SK-N-SH (cell line): ENCODE data around the gene SC5D. TPM values are rescaled to one million over a fixed set of nuclear protein-coding genes. Genes with fewer than 3 reads are reported as not detected.

Experiments used
- CTCF ChIA-PET: fragments of 300-600, 350-600 bp; formaldehyde crosslinking; extraction: SDS; loops from one replicate; lab custom pipeline; 2021; lab: Yijun Ruan, JAX
- POLR2A ChIA-PET: fragments of 350-600 bp; sonication (Branson Sonifier 250); formaldehyde crosslinking; extraction: SDS; loops from one replicate; lab custom pipeline; 2020; ENCODE audit warnings: antibody characterized with exemption, inconsistent platforms; lab: Yijun Ruan, JAX
- DNase-seq: peaks from one replicate; pipeline ENCODE4 v3.0.0; 2012
- H2AFZ ChIP-seq: fragments of 200-600 bp; sonication (generic); 2 replicates; pipeline ENCODE4 v1.8.1; 2016; ENCODE audit warnings: antibody characterized with exemption, mild to moderate bottlenecking, low read depth
- H3F3A ChIP-seq: fragments of 200-600 bp; sonication (generic); replicated peaks from 2 replicates; pipeline ENCODE3; 2016; ENCODE audit warnings: antibody characterized with exemption, mild to moderate bottlenecking; ENCODE audit not compliant: insufficient read depth
- H3K27ac ChIP-seq, 2 experiments: fragments of 200-500 bp in 1 of 2; fragments of 200-600 bp in 1 of 2; sonication (Bioruptor generic) in 1 of 2; sonication (generic), shearing (Covaris generic) in 1 of 2; 2 replicates each; pipeline versions ENCODE4 v1.5.1 to v1.6.1; 2014 to 2016; ENCODE audit warnings: low read depth in 2 of 2, inconsistent platforms in 1 of 2, low read length in 1 of 2, mild to moderate bottlenecking in 1 of 2, mixed read lengths in 1 of 2
- H3K27me3 ChIP-seq: fragments of 200-600 bp; sonication (generic), shearing (Covaris generic); 2 replicates; pipeline ENCODE4 v1.6.1; 2016; ENCODE audit warnings: mixed run types; ENCODE audit not compliant: insufficient read depth
- H3K36me3 ChIP-seq, 2 experiments: fragments of 200-500 bp in 1 of 2; fragments of 200-600 bp in 1 of 2; sonication (Bioruptor generic) in 1 of 2; sonication (generic) in 1 of 2; replicated peaks in 1 of 2; 2 replicates each; pipeline versions ENCODE3 to v1.5.1; 2014 to 2016; ENCODE audit warnings: low read length in 1 of 2, mild to moderate bottlenecking in 1 of 2; ENCODE audit not compliant: insufficient read depth in 2 of 2, control insufficient read depth in 1 of 2
- H3K4me1 ChIP-seq, 2 experiments: fragments of 200-500 bp in 1 of 2; fragments of 200-600 bp in 1 of 2; sonication (Bioruptor generic) in 1 of 2; sonication (generic), shearing (Covaris generic) in 1 of 2; 2 replicates each; pipeline versions ENCODE4 v1.5.1 to v1.6.1; 2014 to 2016; ENCODE audit warnings: low read depth in 1 of 2, low read length in 1 of 2, mixed run types in 1 of 2; ENCODE audit not compliant: insufficient read depth in 2 of 2, control insufficient read depth in 1 of 2
- H3K4me2 ChIP-seq: fragments of 200-600 bp; sonication (generic), shearing (Covaris generic); 2 replicates; pipeline ENCODE4 v1.6.1; 2017; ENCODE audit warnings: mixed run types
- H3K4me3 ChIP-seq, 2 experiments: fragments of 200-500 bp in 1 of 2; fragments of 200-600 bp in 1 of 2; sonication (Bioruptor generic) in 1 of 2; sonication (generic), shearing (Covaris generic) in 1 of 2; 2 replicates each; pipeline versions ENCODE4 v1.5.1 to v1.8.1; 2014 to 2016; ENCODE audit warnings: low read depth in 2 of 2, inconsistent platforms in 1 of 2, low read length in 1 of 2, mild to moderate bottlenecking in 1 of 2, mixed read lengths in 1 of 2, moderate library complexity in 1 of 2
- H3K79me2 ChIP-seq: fragments of 200-600 bp; sonication (generic); 2 replicates; pipeline ENCODE4 v1.8.1; 2017; ENCODE audit warnings: mild to moderate bottlenecking; ENCODE audit not compliant: insufficient read depth
- H3K9ac ChIP-seq: fragments of 200-600 bp; sonication (generic); 2 replicates; pipeline ENCODE4 v1.6.1; 2017; ENCODE audit warnings: mixed run types
- H3K9me2 ChIP-seq: fragments of 200-600 bp; sonication (generic); 2 replicates; pipeline ENCODE4 v1.6.1; 2017; ENCODE audit warnings: mixed run types
- H3K9me3 ChIP-seq: fragments of 200-600 bp; sonication (generic); 2 replicates; pipeline ENCODE4 v1.6.1; 2017; ENCODE audit warnings: mixed run types, mild to moderate bottlenecking, moderate library complexity
- H4K20me1 ChIP-seq: fragments of 200-600 bp; sonication (generic); 2 replicates; pipeline ENCODE4 v1.6.1; 2017; ENCODE audit warnings: mild to moderate bottlenecking, mixed run types; ENCODE audit not compliant: insufficient read depth
- CHD2 ChIP-seq: fragments of 150-350 bp; IDR thresholded peaks from 2 replicates; pipeline ENCODE4 v1.6.1; 2018; ENCODE audit warnings: low read length; ENCODE audit not compliant: partially characterized antibody
- ELF1 ChIP-seq: IDR thresholded peaks from 2 replicates; pipeline ENCODE4 v1.4.0; 2012
- EP300 ChIP-seq, 2 experiments: IDR thresholded peaks; 2 replicates each; pipeline versions ENCODE4 v1.4.0 to v1.6.1; 2012; ENCODE audit warnings: borderline replicate concordance in 1 of 2, low read depth in 1 of 2, low read length in 1 of 2
- FOSL2 ChIP-seq: IDR thresholded peaks from 2 replicates; pipeline ENCODE4 v1.4.0; 2012; ENCODE audit warnings: low read depth, mild to moderate bottlenecking, moderate library complexity, borderline replicate concordance
- FOXJ3 ChIP-seq: sonication (generic); formaldehyde crosslinking; IDR thresholded peaks from 2 replicates; pipeline ENCODE4 v1.5.1; 2020; ENCODE audit warnings: mild to moderate bottlenecking, missing genetic modification reagents
- MXI1 ChIP-seq: IDR thresholded peaks from 2 replicates; pipeline ENCODE4 v1.6.1; 2012; ENCODE audit warnings: mild to moderate bottlenecking, low read depth, low read length, improper control_type of control experiment
- NFIC ChIP-seq: IDR thresholded peaks from 2 replicates; pipeline ENCODE4 v1.4.0; 2012; ENCODE audit warnings: borderline replicate concordance
- PBX3 ChIP-seq: IDR thresholded peaks from 2 replicates; pipeline ENCODE4; 2012
- TAF1 ChIP-seq: IDR thresholded peaks from 2 replicates; pipeline ENCODE4 v1.6.1; 2012; ENCODE audit warnings: low read depth, mild to moderate bottlenecking, low read length, moderate library complexity, borderline replicate concordance
- TEAD4 ChIP-seq: IDR thresholded peaks from 2 replicates; pipeline ENCODE4 v1.4.0; 2012; ENCODE audit warnings: mild to moderate bottlenecking, borderline replicate concordance; ENCODE audit not compliant: insufficient read depth
- YY1 ChIP-seq: IDR thresholded peaks from 2 replicates; pipeline ENCODE4 v1.4.0; 2012; ENCODE audit warnings: low read depth, mild to moderate bottlenecking
- WGBS: methylation state at CpG from one replicate; pipeline ENCODE4 v1.1.6; 2017; ENCODE audit warnings: low lambda C conversion rate; 5-methylcytosine and 5-hydroxymethylcytosine counted together
- polyA plus RNA-seq, 3 experiments: library from polyadenylated mRNA; depleted of rRNA; stranded (reverse); fragments of >200 nt; gene quantifications; 2 replicates each; pipeline ENCODE4 v1.2.3, GENCODE V29; 2012
- TF ChIP-seq, protein P1 (sequence below): IDR thresholded peaks from 2 replicates; pipeline ENCODE4 v1.4.0; 2012; ENCODE audit warnings: low read depth
- TF ChIP-seq, protein P2 (sequence below): IDR thresholded peaks from 2 replicates; pipeline ENCODE4 v1.4.0; 2012; ENCODE audit warnings: low read depth, borderline replicate concordance
- TF ChIP-seq, protein P3 (sequence below): IDR thresholded peaks from 2 replicates; pipeline ENCODE4 v1.6.1; 2012; ENCODE audit warnings: mild to moderate bottlenecking, low read depth, low read length, moderate library complexity

The SC5D gene
- polyA plus RNA-seq, 1 of the 3 experiments (the other 2 are of a cell fraction), result 8.9 TPM

DNA sequence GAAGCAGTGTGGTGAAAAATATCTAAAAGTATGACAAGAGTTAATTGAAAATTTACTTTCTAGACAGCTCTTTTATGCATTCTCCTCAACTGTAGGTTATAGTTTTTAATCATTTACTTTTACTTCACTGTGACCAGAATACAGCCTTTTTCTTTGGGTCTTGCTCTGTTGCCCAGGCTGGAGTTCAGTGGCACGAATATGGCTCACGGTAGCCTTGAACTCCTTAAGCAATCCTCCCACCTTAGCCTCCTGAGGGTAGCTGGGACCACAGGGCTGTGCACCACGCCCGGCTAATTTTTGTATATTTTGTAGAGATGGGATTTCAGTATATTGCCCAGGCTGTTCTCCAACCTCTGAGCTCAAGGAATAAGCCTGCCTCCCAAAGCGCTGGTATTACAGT lies 5.3 kb downstream of the SC5D start (continued):
- TF ChIP-seq TAF1 (no peak), NFIC (no peak), EP300 (IDR thresholded peaks at IDR 0.05; ENCODE audit: borderline replicate concordance in 1 of 2, low read depth in 1 of 2, low read length in 1 of 2) (no peak), MXI1 (no peak)
- TF ChIP-seq, protein P1, sequence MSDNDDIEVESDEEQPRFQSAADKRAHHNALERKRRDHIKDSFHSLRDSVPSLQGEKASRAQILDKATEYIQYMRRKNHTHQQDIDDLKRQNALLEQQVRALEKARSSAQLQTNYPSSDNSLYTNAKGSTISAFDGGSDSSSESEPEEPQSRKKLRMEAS, result no peak
- TF ChIP-seq, protein P2, sequence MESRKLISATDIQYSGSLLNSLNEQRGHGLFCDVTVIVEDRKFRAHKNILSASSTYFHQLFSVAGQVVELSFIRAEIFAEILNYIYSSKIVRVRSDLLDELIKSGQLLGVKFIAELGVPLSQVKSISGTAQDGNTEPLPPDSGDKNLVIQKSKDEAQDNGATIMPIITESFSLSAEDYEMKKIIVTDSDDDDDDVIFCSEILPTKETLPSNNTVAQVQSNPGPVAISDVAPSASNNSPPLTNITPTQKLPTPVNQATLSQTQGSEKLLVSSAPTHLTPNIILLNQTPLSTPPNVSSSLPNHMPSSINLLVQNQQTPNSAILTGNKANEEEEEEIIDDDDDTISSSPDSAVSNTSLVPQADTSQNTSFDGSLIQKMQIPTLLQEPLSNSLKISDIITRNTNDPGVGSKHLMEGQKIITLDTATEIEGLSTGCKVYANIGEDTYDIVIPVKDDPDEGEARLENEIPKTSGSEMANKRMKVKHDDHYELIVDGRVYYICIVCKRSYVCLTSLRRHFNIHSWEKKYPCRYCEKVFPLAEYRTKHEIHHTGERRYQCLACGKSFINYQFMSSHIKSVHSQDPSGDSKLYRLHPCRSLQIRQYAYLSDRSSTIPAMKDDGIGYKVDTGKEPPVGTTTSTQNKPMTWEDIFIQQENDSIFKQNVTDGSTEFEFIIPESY, result no peak

DNA sequence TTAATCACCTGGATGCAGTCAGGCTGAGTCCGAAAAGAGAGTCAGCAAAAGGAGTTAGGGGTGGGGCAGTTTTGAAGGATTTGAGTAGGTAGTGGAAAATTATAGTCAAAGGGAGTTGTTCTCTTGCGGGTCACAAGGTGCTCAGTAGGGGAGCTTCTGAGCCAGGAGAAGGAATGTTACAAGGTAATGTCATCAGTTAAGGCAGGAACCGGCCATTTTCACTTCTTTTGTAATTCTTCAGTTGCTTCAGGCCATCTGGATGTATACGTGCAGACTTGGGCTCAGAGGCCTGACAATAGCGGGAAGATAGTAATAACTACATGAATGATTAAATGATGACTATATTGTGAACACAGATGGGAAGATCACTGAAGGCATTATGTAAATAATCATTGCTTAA lies 6.2 kb downstream of the SC5D start:
- no peak overlapping the region for H3K4me2 ChIP-seq
- no peak for TF ChIP-seq YY1
- TF ChIP-seq, protein P3, sequence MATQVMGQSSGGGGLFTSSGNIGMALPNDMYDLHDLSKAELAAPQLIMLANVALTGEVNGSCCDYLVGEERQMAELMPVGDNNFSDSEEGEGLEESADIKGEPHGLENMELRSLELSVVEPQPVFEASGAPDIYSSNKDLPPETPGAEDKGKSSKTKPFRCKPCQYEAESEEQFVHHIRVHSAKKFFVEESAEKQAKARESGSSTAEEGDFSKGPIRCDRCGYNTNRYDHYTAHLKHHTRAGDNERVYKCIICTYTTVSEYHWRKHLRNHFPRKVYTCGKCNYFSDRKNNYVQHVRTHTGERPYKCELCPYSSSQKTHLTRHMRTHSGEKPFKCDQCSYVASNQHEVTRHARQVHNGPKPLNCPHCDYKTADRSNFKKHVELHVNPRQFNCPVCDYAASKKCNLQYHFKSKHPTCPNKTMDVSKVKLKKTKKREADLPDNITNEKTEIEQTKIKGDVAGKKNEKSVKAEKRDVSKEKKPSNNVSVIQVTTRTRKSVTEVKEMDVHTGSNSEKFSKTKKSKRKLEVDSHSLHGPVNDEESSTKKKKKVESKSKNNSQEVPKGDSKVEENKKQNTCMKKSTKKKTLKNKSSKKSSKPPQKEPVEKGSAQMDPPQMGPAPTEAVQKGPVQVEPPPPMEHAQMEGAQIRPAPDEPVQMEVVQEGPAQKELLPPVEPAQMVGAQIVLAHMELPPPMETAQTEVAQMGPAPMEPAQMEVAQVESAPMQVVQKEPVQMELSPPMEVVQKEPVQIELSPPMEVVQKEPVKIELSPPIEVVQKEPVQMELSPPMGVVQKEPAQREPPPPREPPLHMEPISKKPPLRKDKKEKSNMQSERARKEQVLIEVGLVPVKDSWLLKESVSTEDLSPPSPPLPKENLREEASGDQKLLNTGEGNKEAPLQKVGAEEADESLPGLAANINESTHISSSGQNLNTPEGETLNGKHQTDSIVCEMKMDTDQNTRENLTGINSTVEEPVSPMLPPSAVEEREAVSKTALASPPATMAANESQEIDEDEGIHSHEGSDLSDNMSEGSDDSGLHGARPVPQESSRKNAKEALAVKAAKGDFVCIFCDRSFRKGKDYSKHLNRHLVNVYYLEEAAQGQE, result no peak
- no peak for TF ChIP-seq CHD2
- no peak for TF ChIP-seq FOSL2
- no peak for TF ChIP-seq ELF1
- TF ChIP-seq, protein P1, result no peak
- TF ChIP-seq, protein P2, result no peak
- TF ChIP-seq EP300 (IDR thresholded peaks at IDR 0.05; ENCODE audit: borderline replicate concordance in 1 of 2, low read depth in 1 of 2, low read length in 1 of 2), result no peak
- TF ChIP-seq PBX3, result no peak
- no peak for TF ChIP-seq FOXJ3 (CRISPR knock-in tag)
- TF ChIP-seq TEAD4, result no peak
- H3K27me3 ChIP-seq, result no peaks in the 10 kb centered on the region
- 97% methylated on average over 5 of the region's 5 CpGs for WGBS
- no peak overlapping the region for H3K9ac ChIP-seq
- no peaks in the 10 kb centered on the region; a peak in 1 of 4 replicates for H3K4me1 ChIP-seq
- ChIA-PET POLR2A (no interaction called here), CTCF (interaction anchor here (0.7 kb wide), 1 partner anchor 282 kb away, joined by 3 read pairs; no protein-coding TSS in a partner anchor)
- peaks cover 4 to 8% of the 10 kb centered on the region in 2 experiments for H3K36me3 ChIP-seq
- no peaks in the 10 kb centered on the region for H3K9me2 ChIP-seq
- DNase-seq, result no peak
- H3K79me2 ChIP-seq, result peaks cover 40% of the 10 kb centered on the region
- no peaks in the 10 kb centered on the region for H3K9me3 ChIP-seq
- H3F3A ChIP-seq, result no peaks in the 10 kb centered on the region
- H3K4me3 ChIP-seq, result no peak overlapping the region
- no peak overlapping the region for H2AFZ ChIP-seq
- H4K20me1 ChIP-seq, result no peaks in the 10 kb centered on the region; the same call in 1 of the 2 replicates
- no peak overlapping the region for H3K27ac ChIP-seq
